K562 (cell line): ENCODE results near the gene COX19. TPM values are rescaled to one million over a fixed set of nuclear protein-coding genes. Genes with fewer than 3 reads are reported as not detected.

ENCODE experiments used
- ATAC-seq: fragments of 200-7000 bp; cut with Tn5 transposase; 3 replicates; pipeline ENCODE4 v1.9.1; 2020; ENCODE audit warnings: moderate library complexity
- BruUV-seq: library from RNA; stranded (reverse); fragments of 400-500 nt; replicated peaks from 2 replicates; lab custom pipeline; 2021; lab: Mats Ljungman, UMichigan
- CTCF ChIA-PET: fragments of 300-600 bp; formaldehyde crosslinking; extraction: SDS; loops from one replicate; lab custom pipeline; 2021; ENCODE audit warnings: low intra/inter-chr PET ratio; lab: Yijun Ruan, JAX
- POLR2A ChIA-PET: fragments of 300-600, 350-650 bp; sonication (Branson Sonifier 250); formaldehyde crosslinking; extraction: SDS; loops from one replicate; lab custom pipeline; 2021; ENCODE audit warnings: antibody characterized with exemption, inconsistent platforms; lab: Yijun Ruan, JAX
- DNase-seq, 4 experiments: peaks; one replicate each; pipeline versions ENCODE4 v3.0.0 to v3.0.0-alpha.2; 2011 to 2018; ENCODE audit warnings: low spot score in 3 of 4, mixed read lengths in 3 of 4; ENCODE audit errors: extremely low read depth in 1 of 4
- FAIRE-seq: peaks from 2 replicates; lab custom pipeline; 2011; peaks lifted over from hg19 to GRCh38; lab: Jason Lieb, UNC
- H2AFZ ChIP-seq: 2 replicates; pipeline ENCODE4 v1.6.0; 2011; ENCODE audit warnings: low read depth, low read length, control low read depth, inconsistent platforms
- H3K27ac ChIP-seq: fragments of 200-600 bp; 3 replicates; pipeline ENCODE4 v1.8.0; 2011; ENCODE audit warnings: low read depth, mild to moderate bottlenecking, control low read depth, inconsistent platforms, low read length, moderate library complexity, mixed read lengths; ENCODE audit errors: extremely low read depth
- H3K27me3 ChIP-seq, 2 experiments: fragments of 300-600 bp in 1 of 2; 2 replicates in 1 of 2; 3 replicates in 1 of 2; pipeline versions ENCODE4 v1.6.0 to v1.8.0; 2011; ENCODE audit warnings: inconsistent platforms in 2 of 2, low read length in 2 of 2, mild to moderate bottlenecking in 1 of 2, mixed read lengths in 1 of 2, moderate library complexity in 1 of 2; ENCODE audit not compliant: control insufficient read depth in 2 of 2, insufficient read depth in 2 of 2
- H3K36me3 ChIP-seq: fragments of 300-600 bp; 3 replicates; pipeline ENCODE4 v1.8.0; 2011; ENCODE audit warnings: mild to moderate bottlenecking, low read length, inconsistent platforms; ENCODE audit not compliant: control insufficient read depth, insufficient read depth
- H3K4me1 ChIP-seq, 2 experiments: fragments of 200-600 bp in 1 of 2; replicated peaks in 1 of 2; 2 replicates in 1 of 2; 3 replicates in 1 of 2; pipeline versions ENCODE4 v1.5.1 to v1.8.0; 2011; ENCODE audit warnings: inconsistent platforms in 2 of 2, low read length in 2 of 2, mild to moderate bottlenecking in 1 of 2, mixed read lengths in 1 of 2, moderate library complexity in 1 of 2; ENCODE audit not compliant: control insufficient read depth in 2 of 2, insufficient read depth in 2 of 2
- H3K4me2 ChIP-seq: 2 replicates; pipeline ENCODE4 v1.6.1; 2011; ENCODE audit warnings: low read length, control low read depth, inconsistent platforms, mixed read lengths; ENCODE audit not compliant: insufficient read depth
- H3K4me3 ChIP-seq: fragments of 200-600 bp; sonication (generic), shearing (Covaris generic); 2 replicates; pipeline ENCODE4 v1.5.1; 2016; ENCODE audit warnings: control low read depth, inconsistent platforms
- H3K79me2 ChIP-seq: fragments of 200-600 bp; 3 replicates; pipeline ENCODE4 v1.8.0; 2011; ENCODE audit warnings: low read length, inconsistent platforms; ENCODE audit not compliant: control insufficient read depth, insufficient read depth
- H3K9ac ChIP-seq, 2 experiments: 2 replicates each; pipeline versions ENCODE4 v1.6.0 to v1.6.1; 2011; ENCODE audit warnings: low read depth in 2 of 2, low read length in 2 of 2, control low read depth in 1 of 2, inconsistent platforms in 1 of 2, mild to moderate bottlenecking in 1 of 2, mixed read lengths in 1 of 2; ENCODE audit not compliant: insufficient read depth in 1 of 2
- H3K9me1 ChIP-seq: one replicate; pipeline ENCODE4 v1.6.0; 2011; ENCODE audit warnings: inconsistent platforms, mild to moderate bottlenecking, low read length, moderate library complexity; ENCODE audit not compliant: control insufficient read depth, insufficient read depth
- H3K9me3 ChIP-seq: replicated peaks from 2 replicates; pipeline ENCODE4 v1.5.1; 2011; ENCODE audit warnings: low read depth, low read length, inconsistent platforms; ENCODE audit not compliant: control insufficient read depth, insufficient read depth
- H4K20me1 ChIP-seq: replicated peaks from 2 replicates; pipeline ENCODE4 v1.6.1; 2011; ENCODE audit warnings: low read length, inconsistent platforms, mixed read lengths; ENCODE audit not compliant: control insufficient read depth, insufficient read depth
- FIP1L1 ChIP-seq: fragments of 200-400 bp; formaldehyde crosslinking; IDR thresholded peaks from 2 replicates; pipeline ENCODE4 v1.6.1; 2018; ENCODE audit warnings: mild to moderate bottlenecking, low read depth, low read length; ENCODE audit not compliant: poor library complexity, severe bottlenecking
- POLR2G ChIP-seq: fragments of 200-400 bp; formaldehyde crosslinking; IDR thresholded peaks from 2 replicates; pipeline ENCODE4 v1.6.1; 2017; ENCODE audit warnings: low read depth, mild to moderate bottlenecking, antibody characterized with exemption, low read length, moderate library complexity
- RBFOX2 ChIP-seq: fragments of 200-400 bp; formaldehyde crosslinking; IDR thresholded peaks from 2 replicates; pipeline ENCODE4 v1.6.1; 2017; ENCODE audit warnings: low read depth, mild to moderate bottlenecking, low read length, moderate library complexity
- XRCC5 ChIP-seq: fragments of 200-400 bp; formaldehyde crosslinking; IDR thresholded peaks from 2 replicates; pipeline ENCODE4 v1.6.1; 2017; ENCODE audit warnings: low read depth, mild to moderate bottlenecking, low read length
- WGBS: fragments of 100-300 bp; shearing (Covaris generic); methylation state at CpG from one replicate; pipeline ENCODE4 v1.1.6; 2016; ENCODE audit warnings: low coverage, mixed read lengths; ENCODE audit not compliant: insufficient coverage; ENCODE audit errors: missing lambda C conversion rate; 5-methylcytosine and 5-hydroxymethylcytosine counted together
- in situ Hi-C: fragments of 300-500 bp; cut with MboI; formaldehyde crosslinking; loops from 4 replicates; pipeline ENCODE4 v1.15.0; 2018; ENCODE audit warnings: inconsistent platforms, mixed read lengths
- intact Hi-C: fragments of 100-400 bp; cut with micrococcal nuclease; formaldehyde crosslinking; loops from 2 replicates; pipeline ENCODE4 v1.14.2; 2022
- polyA plus RNA-seq, 8 experiments: library from polyadenylated mRNA; depleted of rRNA in 4 of 8; stranded (reverse) in 5 of 8; unstranded in 3 of 8; fragments of >200 nt; fragmentation: Nextera tagmentation in 2 of 8; fragmentation: Illumina TruSeq in 1 of 8; extraction: Ambion mirVana in 2 of 8; extraction: Trizol in 1 of 8; gene quantifications; 2 replicates each; pipeline versions ENCODE4 v1.2.1 to v1.2.3, GENCODE V29; 2011 to 2014; ENCODE audit warnings: inconsistent platforms in 1 of 8, missing spikeins in 1 of 8
- total RNA-seq, 7 experiments: library from RNA; depleted of rRNA in 6 of 7; stranded (reverse); fragments of >200 nt in 6 of 7; fragmentation: Illumina TruSeq in 2 of 7; extraction: Trizol in 2 of 7; gene quantifications; 2 replicates each; pipeline versions ENCODE4 v1.2.1 to v1.2.3, GENCODE V29; 2011 to 2021; ENCODE audit warnings: low replicate concordance in 1 of 7

COX19 gene
- total and polyA plus RNA-seq, 9 of the 15 experiments (the other 6 are each of a cell fraction or from before 2014, with no cell fraction given) = 5.2 to 10.5 (median 7.9) TPM

GRCh38 chr7:968205-969105 is 6.9 kb downstream of the COX19 start:
- H3K27ac ChIP-seq = no peak overlapping the region
- peaks cover 63% of the 10 kb centered on the region for H3K36me3 ChIP-seq
- no peak for DNase-seq
- ChIA-PET POLR2A (interaction anchor here (1.2 to 4.0 kb wide), 2 partner anchors 9 to 11 kb away, joined by 3 to 17 read pairs; no protein-coding TSS in a partner anchor), CTCF (no interaction called here)
- no TSS peak for BruUV-seq
- H3K79me2 ChIP-seq = peaks cover 26% of the 10 kb centered on the region
- H3K9me3 ChIP-seq = no peaks in the 10 kb centered on the region
- H3K9me1 ChIP-seq = no peaks in the 10 kb centered on the region
- WGBS = 90% methylated on average over 23 of the region's 24 CpGs
- ATAC-seq = no peak
- FAIRE-seq = no peak
- no peak overlapping the region for H3K9ac ChIP-seq
- intact Hi-C loops = loop anchor here (10.0 kb wide), 2 partner anchors 184 to 654 kb away; no protein-coding TSS in a partner anchor
- in situ Hi-C loops = loop anchor here (10.0 kb wide), 1 partner anchor 654 kb away; no protein-coding TSS in a partner anchor
- peaks cover 5 to 25% of the 10 kb centered on the region in 2 experiments; a peak in 4 of 5 replicates for H3K4me1 ChIP-seq
- no peak for TF ChIP-seq FIP1L1
- TF ChIP-seq RBFOX2 = peak; percentile 28; the same call in 1 of the 2 replicates
- peak; percentile 56 for TF ChIP-seq POLR2G
- TF ChIP-seq XRCC5 = no peak
- peaks cover 4% of the 10 kb centered on the region; the same call in 1 of the 2 replicates for H4K20me1 ChIP-seq
- H3K4me3 ChIP-seq = no peak overlapping the region
- H2AFZ ChIP-seq = no peak overlapping the region
- H3K4me2 ChIP-seq = no peak overlapping the region
- H3K27me3 ChIP-seq = no peaks in the 10 kb centered on the region; a peak in 1 of 5 replicates
